Chondrocyte (in vitro differentiated cells): ENCODE data around the gene HCFC1. TPM values are rescaled to one million over a fixed set of nuclear protein-coding genes. Genes with fewer than 3 reads are reported as not detected.

Experiments
- DNase-seq: peaks from one replicate; pipeline ENCODE4 v3.0.0; 2021; ENCODE audit warnings: mixed read lengths, low spot score
- H3K27ac Mint-ChIP-seq: one replicate; pipeline ENCODE4 v1.8.0; 2021; ENCODE audit warnings: mild to moderate bottlenecking, moderate library complexity, mixed read lengths; ENCODE audit not compliant: unreplicated experiment
- H3K27me3 Mint-ChIP-seq: 2 replicates; pipeline ENCODE4 v1.8.0; 2021; ENCODE audit warnings: low read depth, mixed read lengths
- H3K36me3 Mint-ChIP-seq: 2 replicates; pipeline ENCODE4 v1.8.0; 2021; ENCODE audit warnings: low read depth, mixed read lengths
- H3K4me1 Mint-ChIP-seq: 2 replicates; pipeline ENCODE4 v1.8.0; 2021; ENCODE audit warnings: low read depth, mild to moderate bottlenecking, mixed read lengths
- H3K4me3 Mint-ChIP-seq: one replicate; pipeline ENCODE4 v1.8.0; 2021; ENCODE audit warnings: mild to moderate bottlenecking, moderate library complexity, mixed read lengths; ENCODE audit not compliant: unreplicated experiment
- H3K9me3 Mint-ChIP-seq: 2 replicates; pipeline ENCODE4 v1.8.0; 2021; ENCODE audit warnings: low read depth, mixed read lengths
- CTCF ChIP-seq: fragments of 200-600 bp; sonication (generic); IDR thresholded peaks from 2 replicates; pipeline ENCODE4 v1.5.0; 2021; ENCODE audit warnings: antibody characterized with exemption, mild to moderate bottlenecking, moderate library complexity
- total RNA-seq: library from RNA; stranded (reverse); gene quantifications from 3 replicates; pipeline ENCODE4 v1.2.1, GENCODE V29; 2021

HCFC1 gene
- total RNA-seq, 1 donor from 2014 or later: 67.2 TPM

GRCh38 chrX:153968255-153968654 is 3.4 kb downstream of the HCFC1 start:
- no peaks in the 10 kb centered on the region for H3K27me3 Mint-ChIP-seq
- H3K36me3 Mint-ChIP-seq: no peaks in the 10 kb centered on the region
- H3K9me3 Mint-ChIP-seq: no peaks in the 10 kb centered on the region
- no peak for TF ChIP-seq CTCF
- H3K27ac Mint-ChIP-seq: peak overlapping the region; percentile 100
- no peak for DNase-seq
- peak overlapping the region; percentile 100 for H3K4me3 Mint-ChIP-seq
- H3K4me1 Mint-ChIP-seq: peaks cover 43% of the 10 kb centered on the region

- H3K27ac Mint-ChIP-seq: peak overlapping the region; percentile 100
- H3K27me3 Mint-ChIP-seq: no peaks in the 10 kb centered on the region
- no peak for TF ChIP-seq CTCF
Measured at GRCh38 chrX:153967536-153968224, 3.9 kb downstream of the HCFC1 start.

GRCh38 chrX:153966841-153967535 is 4.6 kb downstream of the HCFC1 start:
- Mint-ChIP-seq H3K27me3 (no peaks in the 10 kb centered on the region), H3K9me3 (no peaks in the 10 kb centered on the region), H3K36me3 (peaks cover 3% of the 10 kb centered on the region), H3K4me3 (no peak overlapping the region), H3K4me1 (peaks cover 39% of the 10 kb centered on the region), H3K27ac (peak overlapping the region; percentile 100)
- no peak for DNase-seq
- no peak for TF ChIP-seq CTCF

More at GRCh38 chrX:153967536-153968224, 3.9 kb downstream of the HCFC1 start:
- Mint-ChIP-seq H3K4me1 (peaks cover 39% of the 10 kb centered on the region), H3K36me3 (peaks cover under 1% of the 10 kb centered on the region), H3K9me3 (no peaks in the 10 kb centered on the region), H3K4me3 (peak overlapping the region; percentile 100)
- no peak for DNase-seq

GRCh38 chrX:153966283-153966688 is 5.3 kb downstream of the HCFC1 start:
- no peaks in the 10 kb centered on the region for H3K9me3 Mint-ChIP-seq
- DNase-seq: no peak
- H3K27me3 Mint-ChIP-seq: no peaks in the 10 kb centered on the region
- H3K27ac Mint-ChIP-seq: peak overlapping the region; percentile 41
- peaks cover 39% of the 10 kb centered on the region for H3K4me1 Mint-ChIP-seq
- no peak overlapping the region for H3K4me3 Mint-ChIP-seq
- peaks cover 4% of the 10 kb centered on the region for H3K36me3 Mint-ChIP-seq
- TF ChIP-seq CTCF: no peak

GRCh38 chrX:153965406-153965805 is 6.2 kb downstream of the HCFC1 start:
- Mint-ChIP-seq H3K27me3 (no peaks in the 10 kb centered on the region), H3K4me1 (peaks cover 39% of the 10 kb centered on the region), H3K9me3 (no peaks in the 10 kb centered on the region), H3K36me3 (peaks cover 11% of the 10 kb centered on the region), H3K4me3 (no peak overlapping the region), H3K27ac (no peak overlapping the region)
- no peak for DNase-seq
- TF ChIP-seq CTCF: no peak
